Activated B cell treated with CpG ODN at 0.5 μM for 24 hours (primary cell): Measurements from ENCODE around the gene FZD2. TPM values are rescaled to one million over a fixed set of nuclear protein-coding genes. Genes with fewer than 3 reads are reported as not detected.

Experiments
- ATAC-seq: fragments of 200-7000 bp; cut with Tn5 transposase; one replicate; pipeline ENCODE4 v1.10.0; 2021; ENCODE audit warnings: low read depth, mild to moderate bottlenecking, moderate library complexity
- CTCF ChIA-PET: fragments of 350-600 bp; sonication (Branson Sonifier 250); formaldehyde crosslinking; loops from one replicate; lab custom pipeline; 2021; ENCODE audit warnings: antibody characterized with exemption; lab: Charles Lee
- POLR2A ChIA-PET: fragments of 350-600 bp; sonication (Branson Sonifier 250); formaldehyde crosslinking; loops from one replicate; lab custom pipeline; 2021; ENCODE audit warnings: antibody characterized with exemption; lab: Charles Lee
- DNase-seq: peaks from one replicate; pipeline ENCODE4 v3.0.0; 2022
- H3K27ac Mint-ChIP-seq: one replicate; pipeline ENCODE4 v1.8.0; 2020; ENCODE audit warnings: mixed read lengths
- H3K27me3 Mint-ChIP-seq: one replicate; pipeline ENCODE4 v1.8.0; 2021; ENCODE audit warnings: mixed read lengths
- H3K36me3 Mint-ChIP-seq: one replicate; pipeline ENCODE4 v1.8.0; 2021; ENCODE audit warnings: low read depth, mixed read lengths
- H3K4me1 Mint-ChIP-seq: one replicate; pipeline ENCODE4 v1.8.0; 2021; ENCODE audit warnings: mixed read lengths
- H3K4me3 Mint-ChIP-seq: one replicate; pipeline ENCODE4 v1.8.0; 2020; ENCODE audit warnings: mild to moderate bottlenecking, mixed read lengths
- H3K9me3 Mint-ChIP-seq: one replicate; pipeline ENCODE4 v1.8.0; 2020; ENCODE audit warnings: mixed read lengths
- CTCF ChIP-seq: fragments of 200-600 bp; IDR thresholded peaks from one replicate; pipeline ENCODE4 v1.8.0; 2022; ENCODE audit warnings: antibody characterized with exemption, mild to moderate bottlenecking
- intact Hi-C: fragments of 100-400 bp; cut with micrococcal nuclease; formaldehyde crosslinking; loops from one replicate; pipeline ENCODE4 v1.15.1; 2024
- total RNA-seq: library from RNA; stranded (reverse); gene quantifications from 2 replicates; pipeline ENCODE4 v1.2.3, GENCODE V29; 2022

The FZD2 gene
- total RNA-seq, 1 donor from 2014 or later, result 0.91 TPM

DNA sequence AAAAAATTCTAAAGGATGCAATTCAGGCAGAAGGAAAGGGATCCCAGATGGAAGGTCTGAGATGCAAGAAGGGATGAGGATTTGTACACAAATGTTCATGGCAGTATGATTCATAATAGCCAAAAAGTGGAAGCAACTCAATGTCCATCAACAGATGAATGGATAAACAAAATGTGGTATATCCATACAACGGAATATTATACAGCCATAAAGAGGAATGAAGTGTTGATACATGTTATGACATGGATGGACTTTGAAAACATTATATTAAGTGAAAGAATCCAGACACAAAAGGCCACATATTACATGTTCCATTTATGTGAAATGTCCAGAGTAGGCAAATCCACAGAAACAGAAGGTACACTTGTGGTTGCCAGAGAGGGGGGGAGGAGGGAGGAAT lies 30.2 kb upstream of the FZD2 start:
- DNase-seq, result no peak

GRCh38 chr17:44527954-44528353 lies 29.3 kb upstream of the FZD2 start:
- no peaks in the 10 kb centered on the region for H3K36me3 Mint-ChIP-seq
- DNase-seq (no peak), ATAC-seq (no peak)
- ChIA-PET CTCF (no interaction called here), POLR2A (no interaction called here)
- TF ChIP-seq CTCF, result no peak
- no peak overlapping the region for H3K4me3 Mint-ChIP-seq
- peaks cover 3% of the 10 kb centered on the region for H3K27me3 Mint-ChIP-seq
- intact Hi-C loops, result no loop called here
- no peaks in the 10 kb centered on the region for H3K4me1 Mint-ChIP-seq
- H3K27ac Mint-ChIP-seq, result no peak overlapping the region
- H3K9me3 Mint-ChIP-seq, result peaks cover 6% of the 10 kb centered on the region

More for the DNA sequence above, 30.2 kb upstream of the FZD2 start:
- Mint-ChIP-seq H3K4me3 (no peak overlapping the region), H3K4me1 (no peaks in the 10 kb centered on the region), H3K27me3 (peaks cover 3% of the 10 kb centered on the region), H3K9me3 (peaks cover 6% of the 10 kb centered on the region), H3K27ac (no peak overlapping the region), H3K36me3 (no peaks in the 10 kb centered on the region)
- no peak for ATAC-seq
- intact Hi-C loops, result no loop called here
- TF ChIP-seq CTCF, result no peak
- ChIA-PET POLR2A (no interaction called here), CTCF (no interaction called here)

DNA sequence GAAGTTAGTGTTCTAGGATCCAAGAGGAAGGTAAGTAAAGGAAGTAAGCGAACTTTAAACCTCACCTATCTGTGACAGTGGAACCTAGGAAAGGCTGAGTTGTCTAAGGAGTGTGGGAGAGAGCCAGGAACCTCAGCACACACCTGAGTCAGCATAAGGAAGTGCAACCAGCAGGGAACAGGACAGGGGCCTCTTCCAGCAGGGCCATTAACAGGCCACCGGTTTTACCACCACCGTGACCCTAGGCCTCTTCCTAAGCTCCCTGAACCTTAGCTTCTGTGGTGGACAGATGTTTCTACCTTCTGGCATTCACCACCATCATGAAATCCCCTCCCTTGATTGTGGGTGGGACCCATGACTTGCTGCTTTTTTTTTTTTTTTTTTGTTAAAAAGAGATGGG lies 27.4 kb upstream of the FZD2 start:
- POLR2A ChIA-PET, result no interaction called here

GRCh38 chr17:44530896-44531418 lies 26.3 kb upstream of the FZD2 start:
- H3K4me3 Mint-ChIP-seq, result no peak overlapping the region
- POLR2A ChIA-PET, result interaction anchor here (0.7 kb wide), 1 partner anchor 314 kb away, joined by 3 read pairs; no protein-coding TSS in a partner anchor
- intact Hi-C loops, result loop anchor here (10.0 kb wide), 1 partner anchor 604 kb away; the partner anchor contains the start of genes ACBD4 and PLCD3

More for the DNA sequence above, 27.4 kb upstream of the FZD2 start:
- Mint-ChIP-seq H3K4me1 (peaks cover 7% of the 10 kb centered on the region), H3K36me3 (no peaks in the 10 kb centered on the region), H3K4me3 (no peak overlapping the region), H3K27me3 (peaks cover 6% of the 10 kb centered on the region), H3K9me3 (peaks cover 6% of the 10 kb centered on the region), H3K27ac (no peak overlapping the region)
- TF ChIP-seq CTCF, result no peak
- intact Hi-C loops, result loop anchor here (10.0 kb wide), 1 partner anchor 605 kb away; the partner anchor contains the start of genes ACBD4 and PLCD3
- no peak for DNase-seq
- no peak for ATAC-seq
- CTCF ChIA-PET, result interaction anchor here (1.4 kb wide), 1 partner anchor 105 kb away, joined by 4 read pairs; no protein-coding TSS in a partner anchor

More at GRCh38 chr17:44530896-44531418, 26.3 kb upstream of the FZD2 start:
- ATAC-seq, result no peak
- no peak for DNase-seq
- no peak for TF ChIP-seq CTCF
- peaks cover 6% of the 10 kb centered on the region for H3K27me3 Mint-ChIP-seq
- H3K36me3 Mint-ChIP-seq, result no peaks in the 10 kb centered on the region
- peaks cover 6% of the 10 kb centered on the region for H3K9me3 Mint-ChIP-seq
- no peak overlapping the region for H3K27ac Mint-ChIP-seq
- CTCF ChIA-PET, result interaction anchor here (0.6 to 1.4 kb wide), 3 partner anchors 104 to 417 kb away, joined by 3 to 4 read pairs (median 4); no protein-coding TSS in a partner anchor
- H3K4me1 Mint-ChIP-seq, result peaks cover 7% of the 10 kb centered on the region
